DMS79 treated with DMSO at 0.1 percent for 48 hours (cell line): ENCODE data around the gene PCDHB9.

Experiments
- DNase-seq: peaks from one replicate; lab custom pipeline; 2025; lab: John Stamatoyannopoulos, UW

The PCDHB9 gene

GRCh38 chr5:141236516-141237313 lies 49.8 kb downstream of the PCDHB9 start:
- no peak for DNase-seq
